Measurements from ENCODE around the gene OGDH.
A peak's percentile ranks its signal among the peaks of the same experiment; 100 is the strongest.

Gene OGDH

DNA sequence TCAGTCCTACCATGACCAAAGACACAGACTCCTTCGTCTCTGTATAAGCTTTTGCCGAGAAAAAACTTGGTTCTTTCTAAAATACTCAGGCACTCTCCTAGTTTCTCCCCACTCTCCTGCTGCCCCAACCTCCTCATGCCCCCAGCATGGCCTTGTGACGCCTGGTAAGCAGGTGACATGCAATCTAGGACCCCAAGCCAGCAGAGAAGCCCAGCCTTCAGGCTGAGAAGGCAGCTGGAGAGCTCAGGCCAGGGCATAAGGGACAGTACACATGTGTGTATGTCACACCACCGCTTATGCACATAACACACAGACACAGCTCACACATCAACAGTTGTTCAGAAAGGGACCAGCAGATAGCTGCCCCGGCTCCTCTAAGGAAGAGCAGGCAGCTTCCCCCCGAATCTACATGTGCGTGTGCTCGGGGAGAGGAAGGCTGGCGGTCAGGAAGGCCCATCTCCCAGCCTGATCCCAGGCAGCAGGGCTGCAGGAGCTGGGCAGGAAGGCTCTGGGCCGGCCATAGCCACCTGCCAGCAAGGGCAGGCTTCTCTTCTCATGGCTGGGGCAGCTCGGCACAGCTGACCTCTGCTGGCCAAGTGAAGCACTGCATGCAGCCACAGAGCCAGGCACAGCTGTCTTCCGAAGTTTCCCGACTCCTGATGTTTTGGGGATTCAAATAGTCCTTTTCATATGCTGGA lies 41.2 kb upstream of the OGDH start (continued):
- TF ChIP-seq ZNF776 (tag by site-specific recombination; IDR thresholded peaks at IDR 0.05; ENCODE audit: borderline replicate concordance) (no peak), ZNF155 (tag by site-specific recombination; IDR thresholded peaks at IDR 0.05) (no peak), ZNF174 (tag by site-specific recombination; IDR thresholded peaks at IDR 0.05) (no peak), KLF7 (tag by site-specific recombination; IDR thresholded peaks at IDR 0.05; ENCODE audit: borderline replicate concordance) (no peak), KLF16 (tag by site-specific recombination; IDR thresholded peaks at IDR 0.05) (no peak), WT1 (tag by site-specific recombination; IDR thresholded peaks at IDR 0.05) (no peak)
- TF ChIP-seq, protein P1, sequence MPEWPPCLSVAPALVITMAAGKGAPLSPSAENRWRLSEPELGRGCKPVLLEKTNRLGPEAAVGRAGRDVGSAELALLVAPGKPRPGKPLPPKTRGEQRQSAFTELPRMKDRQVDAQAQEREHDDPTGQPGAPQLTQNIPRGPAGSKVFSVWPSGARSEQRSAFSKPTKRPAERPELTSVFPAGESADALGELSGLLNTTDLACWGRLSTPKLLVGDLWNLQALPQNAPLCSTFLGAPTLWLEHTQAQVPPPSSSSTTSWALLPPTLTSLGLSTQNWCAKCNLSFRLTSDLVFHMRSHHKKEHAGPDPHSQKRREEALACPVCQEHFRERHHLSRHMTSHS (tag by site-specific recombination; IDR thresholded peaks at IDR 0.05), result no peak

DNA sequence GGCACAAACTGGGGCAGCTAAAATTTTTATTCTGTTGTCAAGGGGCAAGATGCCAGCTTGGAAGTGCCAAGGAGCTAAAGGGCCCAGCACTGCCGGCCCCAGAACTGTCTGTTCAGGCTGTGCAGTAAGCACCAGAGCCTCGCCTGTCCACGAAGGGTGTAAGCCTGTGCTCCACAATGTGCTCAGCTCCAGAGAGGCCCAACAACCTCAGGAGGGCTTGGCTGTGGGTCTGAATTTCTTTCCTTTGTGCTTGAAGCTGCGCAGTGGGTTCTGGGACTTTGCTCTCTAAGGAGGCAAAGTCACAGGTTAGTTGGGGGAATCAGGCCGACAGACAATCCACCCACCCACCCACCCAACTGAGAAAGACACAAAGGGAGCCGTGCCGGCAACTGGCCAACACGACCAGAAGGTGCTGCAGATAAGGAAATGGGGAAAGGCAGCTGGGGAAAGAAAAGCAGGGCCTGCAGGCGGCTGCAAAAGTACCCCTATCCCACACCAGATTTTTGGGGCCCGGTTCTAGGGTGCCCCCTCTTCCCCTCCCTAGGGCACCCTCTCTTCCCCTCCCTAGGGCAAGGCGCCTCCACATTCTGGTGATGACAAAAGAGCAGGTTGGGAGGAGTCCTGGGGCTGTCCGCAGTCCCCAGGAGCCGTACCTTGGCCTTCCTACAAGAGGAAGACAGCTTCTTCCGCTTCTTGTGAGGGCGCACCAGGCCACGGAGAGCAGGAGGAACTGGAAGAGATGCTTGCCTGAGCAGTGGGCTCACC lies 40.5 kb upstream of the OGDH start:
- 0 out of 2 replicates have a peak, but pooled peaks have one; percentile 4 for TF ChIP-seq ZNF600 (tag by site-specific recombination; IDR thresholded peaks at IDR 0.05)
- TF ChIP-seq, protein P2, sequence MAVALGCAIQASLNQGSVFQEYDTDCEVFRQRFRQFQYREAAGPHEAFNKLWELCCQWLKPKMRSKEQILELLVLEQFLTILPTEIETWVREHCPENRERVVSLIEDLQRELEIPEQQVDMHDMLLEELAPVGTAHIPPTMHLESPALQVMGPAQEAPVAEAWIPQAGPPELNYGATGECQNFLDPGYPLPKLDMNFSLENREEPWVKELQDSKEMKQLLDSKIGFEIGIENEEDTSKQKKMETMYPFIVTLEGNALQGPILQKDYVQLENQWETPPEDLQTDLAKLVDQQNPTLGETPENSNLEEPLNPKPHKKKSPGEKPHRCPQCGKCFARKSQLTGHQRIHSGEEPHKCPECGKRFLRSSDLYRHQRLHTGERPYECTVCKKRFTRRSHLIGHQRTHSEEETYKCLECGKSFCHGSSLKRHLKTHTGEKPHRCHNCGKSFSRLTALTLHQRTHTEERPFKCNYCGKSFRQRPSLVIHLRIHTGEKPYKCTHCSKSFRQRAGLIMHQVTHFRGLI (tag by site-specific recombination; IDR thresholded peaks at IDR 0.05), result peak; percentile 8; the same call in 1 of the 2 replicates
- TF ChIP-seq ZBTB17 (tag by site-specific recombination; IDR thresholded peaks at IDR 0.05), result 0 out of 2 replicates have a peak, but pooled peaks have one; percentile 40
- 0 out of 2 replicates have a peak, but pooled peaks have one; percentile 3 for TF ChIP-seq ZNF2 (tag by site-specific recombination; IDR thresholded peaks at IDR 0.05)
- TF ChIP-seq GLI4 (tag by site-specific recombination; IDR thresholded peaks at IDR 0.05), result no peak
- no peak overlapping the region for H3K27ac ChIP-seq (ENCODE audit: extremely low read depth, low read depth, low read length)
- H3K4me3 ChIP-seq (ENCODE audit: low read depth, low read length), result no peak overlapping the region
- ChIA-PET CTCF (interaction anchor here (0.6 to 2.1 kb wide), 19 partner anchors 8 to 546 kb away, joined by 3 to 17 read pairs (median 4); partner anchors contain the start of genes DDX56, H2AZ2 and NUDCD3), POLR2A (interaction anchor here (0.7 to 2.6 kb wide), 9 partner anchors 8 to 351 kb away, joined by 3 to 34 read pairs (median 5); partner anchors contain the start of genes DDX56, NUDCD3 and TMED4)
- peaks cover 13 to 74% of the 10 kb centered on the region in 2 experiments for H3K36me3 ChIP-seq (ENCODE audit: control insufficient read depth in 2 of 2, insufficient read depth in 1 of 2, low read length in 2 of 2)
- no peaks in the 10 kb centered on the region; the same call in 1 of the 2 replicates for H3K4me1 ChIP-seq (ENCODE audit: control insufficient read depth, insufficient read depth, low read length)
- H3K9me3 ChIP-seq (ENCODE audit: control insufficient read depth, insufficient read depth, low read depth, low read length), result no peaks in the 10 kb centered on the region

DNA sequence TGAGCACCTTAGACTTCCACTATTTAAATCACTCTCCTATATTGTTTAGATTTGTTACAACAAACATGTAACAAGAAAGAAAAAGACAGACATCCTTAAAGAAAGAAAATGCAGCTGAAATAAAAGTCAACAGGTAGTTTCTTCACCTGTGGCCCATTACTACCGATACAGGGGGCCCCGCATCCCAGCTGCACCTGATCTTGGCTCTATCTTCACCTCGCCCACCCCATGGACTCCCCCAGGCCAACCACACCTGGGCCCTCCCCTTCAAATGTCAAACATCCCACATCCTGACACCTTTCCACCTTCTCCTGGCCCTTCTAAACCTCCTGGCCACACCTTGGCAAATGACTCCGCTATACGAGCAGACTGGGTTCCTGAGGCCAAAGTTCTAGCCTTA lies 39.7 kb upstream of the OGDH start:
- peak; percentile 97 for TF ChIP-seq SCRT2 (tag by site-specific recombination; IDR thresholded peaks at IDR 0.05)
- peak; percentile 98 for TF ChIP-seq SCRT1 (tag by site-specific recombination; IDR thresholded peaks at IDR 0.05; ENCODE audit: borderline replicate concordance)
- no peak for TF ChIP-seq ZEB2 (tag by site-specific recombination; IDR thresholded peaks at IDR 0.05)
- TF ChIP-seq ZNF747 (tag by site-specific recombination; IDR thresholded peaks at IDR 0.05), result no peak
- TF ChIP-seq ZNF830 (tag by site-specific recombination; IDR thresholded peaks at IDR 0.05; ENCODE audit: low read depth), result no peak
- TF ChIP-seq, protein P2 (tag by site-specific recombination; IDR thresholded peaks at IDR 0.05), result no peak
- TF ChIP-seq HOXD13 (CRISPR knock-in tag; IDR thresholded peaks at IDR 0.05; ENCODE audit: borderline replicate concordance), result no peak
- POLR2A ChIA-PET, result interaction anchor here (0.6 kb wide), 1 partner anchor 217 kb away, joined by 9 read pairs; no protein-coding TSS in a partner anchor

More for the DNA sequence above, 39.7 kb upstream of the OGDH start:
- Histone ChIP-seq H3K9me3 (ENCODE audit: control insufficient read depth, insufficient read depth, low read depth, low read length) (no peaks in the 10 kb centered on the region), H3K36me3 (ENCODE audit: control insufficient read depth in 2 of 2, insufficient read depth in 1 of 2, low read length in 2 of 2) (peaks cover 18 to 81% of the 10 kb centered on the region in 2 experiments), H3K4me3 (ENCODE audit: low read depth, low read length) (no peak overlapping the region), H3K4me1 (ENCODE audit: control insufficient read depth, insufficient read depth, low read length) (no peaks in the 10 kb centered on the region; the same call in 1 of the 2 replicates), H3K27ac (ENCODE audit: extremely low read depth, low read depth, low read length) (no peak overlapping the region)
- CTCF ChIA-PET, result interaction anchor here (0.6 to 1.7 kb wide), 6 partner anchors 9 to 365 kb away, joined by 3 to 4 read pairs (median 3); no protein-coding TSS in a partner anchor
